Thyroid gland (tissue), 4 donors: ENCODE measurements around the gene MAPK6. TPM values are rescaled to one million over a fixed set of nuclear protein-coding genes. Genes with fewer than 3 reads are reported as not detected.

Source experiments
- DNase-seq, 2 donors: peaks; one replicate each; pipeline ENCODE4 v3.0.0-alpha.2; 2019
- H3K27ac ChIP-seq, 3 donors: fragments of 200-600 bp; sonication (generic); 1 replicate in 2 of 3; 2 replicates in 1 of 3; pipeline ENCODE4 v1.5.1; 2016 to 2019; ENCODE audit warnings: mild to moderate bottlenecking in 1 of 3, moderate library complexity in 1 of 3
- H3K27me3 ChIP-seq: fragments of 200-600 bp; sonication (generic); one replicate; pipeline ENCODE4 v1.5.1; 2019
- H3K36me3 ChIP-seq, 2 donors: fragments of 200-600 bp; sonication (generic); one replicate each; pipeline ENCODE4 v1.5.1; 2016 to 2019
- H3K4me1 ChIP-seq, 2 donors: fragments of 200-600 bp; sonication (generic); one replicate each; pipeline ENCODE4 v1.5.1; 2017 to 2019
- H3K4me3 ChIP-seq, 3 donors: fragments of 200-600 bp; sonication (generic); replicated peaks in 1 of 3; 1 replicate in 2 of 3; 2 replicates in 1 of 3; pipeline ENCODE4 v1.5.1; 2016; ENCODE audit warnings: mild to moderate bottlenecking in 1 of 3
- H3K9me3 ChIP-seq: fragments of 200-600 bp; sonication (generic); one replicate; pipeline ENCODE4 v1.5.1; 2017
- CTCF ChIP-seq, 6 experiments: fragments of 200-600 bp in 3 of 6; fragments of 450-650 bp in 3 of 6; sonication (generic) in 3 of 6; IDR thresholded peaks; one replicate each; pipeline ENCODE4 v1.5.1; 2016 to 2019; ENCODE audit warnings: antibody characterized with exemption in 6 of 6, mild to moderate bottlenecking in 2 of 6, inconsistent platforms in 1 of 6, moderate library complexity in 1 of 6
- POLR2A ChIP-seq, 2 donors: fragments of 450-650 bp; IDR thresholded peaks; one replicate each; pipeline ENCODE4 v1.6.1; 2017; ENCODE audit warnings: antibody characterized with exemption in 2 of 2, mild to moderate bottlenecking in 2 of 2, moderate library complexity in 1 of 2
- WGBS, 2 donors: methylation state at CpG; one replicate each; pipeline ENCODE4 v1.1.5; 2017; 5-methylcytosine and 5-hydroxymethylcytosine counted together
- intact Hi-C: fragments of 100-400 bp; cut with DNase I; formaldehyde crosslinking; loops from one replicate; pipeline ENCODE4 v1.15.1; 2023
- total RNA-seq, 4 donors: library from RNA; depleted of rRNA; stranded (reverse); fragments of >200 nt; gene quantifications; one replicate each; pipeline ENCODE4 v1.2.3, GENCODE V29; 2016

MAPK6 gene
- total RNA-seq, 4 donors from 2014 or later, result 27.3 to 61.3 (median 30.9) TPM

- peaks cover 0 to 17% of the 10 kb centered on the region in 2 donors for H3K4me1 ChIP-seq
- no peak overlapping the region for H3K27ac ChIP-seq
- H3K9me3 ChIP-seq, result no peaks in the 10 kb centered on the region
- no peak overlapping the region for H3K4me3 ChIP-seq
- no peaks in the 10 kb centered on the region for H3K27me3 ChIP-seq
- WGBS, 2 donors, result 81 to 88% methylated on average over 4 of the region's 4 CpGs
- no peak for DNase-seq
- no peaks in the 10 kb centered on the region for H3K36me3 ChIP-seq
- intact Hi-C loops, result no loop called here
- TF ChIP-seq CTCF (IDR thresholded peaks at IDR 0.05), result no peak
Measured at GRCh38 chr15:52083603-52084002, 64.6 kb downstream of the MAPK6 start.

GRCh38 chr15:52085299-52085698, 66.3 kb downstream of the MAPK6 start:
- intact Hi-C loops, result no loop called here
- no peaks in the 10 kb centered on the region for H3K27me3 ChIP-seq
- no peak for TF ChIP-seq CTCF (IDR thresholded peaks at IDR 0.05)
- no peak for TF ChIP-seq POLR2A (IDR thresholded peaks at IDR 0.05)
- H3K27ac ChIP-seq, result no peak overlapping the region
- DNase-seq, result no peak
- no peaks in the 10 kb centered on the region for H3K36me3 ChIP-seq
- H3K4me1 ChIP-seq, result peaks cover 0 to 4% of the 10 kb centered on the region in 2 donors
- H3K9me3 ChIP-seq, result no peaks in the 10 kb centered on the region
- no peak overlapping the region for H3K4me3 ChIP-seq

GRCh38 chr15:52086011-52086786, 67.2 kb downstream of the MAPK6 start:
- no peaks in the 10 kb centered on the region for H3K4me1 ChIP-seq
- H3K27ac ChIP-seq, result no peak overlapping the region
- TF ChIP-seq CTCF (IDR thresholded peaks at IDR 0.05), result no peak
- TF ChIP-seq POLR2A (IDR thresholded peaks at IDR 0.05), result no peak
- no peak overlapping the region for H3K4me3 ChIP-seq
- no peak for DNase-seq
- WGBS, 2 donors, result 88 to 90% methylated on average over 5 of the region's 5 CpGs
- H3K36me3 ChIP-seq, result no peaks in the 10 kb centered on the region
- no peaks in the 10 kb centered on the region for H3K9me3 ChIP-seq
- intact Hi-C loops, result no loop called here
- H3K27me3 ChIP-seq, result no peaks in the 10 kb centered on the region

GRCh38 chr15:52090193-52090592, 71.2 kb downstream of the MAPK6 start:
- Histone ChIP-seq H3K36me3 (no peaks in the 10 kb centered on the region), H3K4me3 (no peak overlapping the region), H3K27me3 (no peaks in the 10 kb centered on the region), H3K27ac (no peak overlapping the region), H3K4me1 (peaks cover 0 to 18% of the 10 kb centered on the region in 2 donors), H3K9me3 (no peaks in the 10 kb centered on the region)
- intact Hi-C loops, result no loop called here
- TF ChIP-seq CTCF (IDR thresholded peaks at IDR 0.05), result no peak
- TF ChIP-seq POLR2A (IDR thresholded peaks at IDR 0.05), result no peak
- no peak for DNase-seq

GRCh38 chr15:52093167-52093538, 74.1 kb downstream of the MAPK6 start:
- WGBS, 2 donors, result 82 to 90% methylated on average over 4 of the region's 4 CpGs
- peaks cover 0 to 18% of the 10 kb centered on the region in 2 donors for H3K4me1 ChIP-seq
- DNase-seq, result no peak
- TF ChIP-seq POLR2A (IDR thresholded peaks at IDR 0.05), result no peak
- TF ChIP-seq CTCF (IDR thresholded peaks at IDR 0.05), result no peak
- H3K9me3 ChIP-seq, result no peaks in the 10 kb centered on the region
- intact Hi-C loops, result no loop called here
- H3K4me3 ChIP-seq, result no peak overlapping the region
- no peak overlapping the region for H3K27ac ChIP-seq
- H3K36me3 ChIP-seq, result no peaks in the 10 kb centered on the region
- H3K27me3 ChIP-seq, result no peaks in the 10 kb centered on the region
